Lower leg skin (tissue), 4 donors: ENCODE data around the gene TMEM165. TPM values are rescaled to one million over a fixed set of nuclear protein-coding genes. Genes with fewer than 3 reads are reported as not detected.

Experiments
- DNase-seq, 2 donors: peaks; one replicate each; pipeline ENCODE4 v3.0.0-alpha.2; 2019; ENCODE audit warnings: low spot score in 2 of 2
- H3K4me3 ChIP-seq: fragments of 200-600 bp; sonication (generic); 2 replicates; pipeline ENCODE4 v1.5.1; 2017; ENCODE audit warnings: mild to moderate bottlenecking, low read depth; ENCODE audit not compliant: poor library complexity, severe bottlenecking
- CTCF ChIP-seq, 3 donors: fragments of 450-650 bp; IDR thresholded peaks; one replicate each; pipeline ENCODE4 v1.5.1; 2016; ENCODE audit warnings: antibody characterized with exemption in 3 of 3, mild to moderate bottlenecking in 3 of 3, moderate library complexity in 2 of 3
- POLR2A ChIP-seq, 2 donors: fragments of 450-650 bp; IDR thresholded peaks; one replicate each; pipeline ENCODE4 v1.6.1; 2016 to 2017; ENCODE audit warnings: antibody characterized with exemption in 2 of 2, mild to moderate bottlenecking in 1 of 2, moderate library complexity in 1 of 2
- WGBS, 2 donors: methylation state at CpG; one replicate each; pipeline ENCODE4 v1.1.5; 2018; 5-methylcytosine and 5-hydroxymethylcytosine counted together
- intact Hi-C: fragments of 100-400 bp; cut with DNase I; formaldehyde crosslinking; loops from one replicate; pipeline ENCODE4 v1.15.0; 2023; ENCODE audit warnings: low total_unique reads
- total RNA-seq, 4 donors: library from RNA; depleted of rRNA; stranded (reverse); fragments of >200 nt; gene quantifications; one replicate each; pipeline ENCODE4 v1.1.0, GENCODE V29; 2016

Gene TMEM165
- total RNA-seq, 4 donors from 2014 or later: 84.1 to 149 (median 91.4) TPM

- TF ChIP-seq CTCF (IDR thresholded peaks at IDR 0.05) (no peak), POLR2A (IDR thresholded peaks at IDR 0.05) (no peak)
- 86 to 88% methylated on average over 8 of the region's 8 CpGs for WGBS, 2 donors
- intact Hi-C loops: no loop called here
- DNase-seq: no peak
- H3K4me3 ChIP-seq: no peak overlapping the region
These were observed 54.8 kb downstream of the TMEM165 start for GRCh38 chr4:55450566-55450965.

- DNase-seq: no peak
- no peak overlapping the region for H3K4me3 ChIP-seq
- TF ChIP-seq POLR2A (IDR thresholded peaks at IDR 0.05): no peak
- TF ChIP-seq CTCF (IDR thresholded peaks at IDR 0.05): no peak
- WGBS, 2 donors: 40 to 55% methylated on average over 5 of the region's 5 CpGs
- intact Hi-C loops: no loop called here
These were observed 62.4 kb downstream of the TMEM165 start for GRCh38 chr4:55458164-55458563.

GRCh38 chr4:55458611-55459010, 62.9 kb downstream of the TMEM165 start:
- TF ChIP-seq CTCF (IDR thresholded peaks at IDR 0.05) (no peak), POLR2A (IDR thresholded peaks at IDR 0.05) (no peak)
- no peak for DNase-seq
- 54 to 62% methylated on average over 2 of the region's 2 CpGs for whole genome bisulfite sequencing, 2 donors
- intact Hi-C loops: no loop called here
- H3K4me3 ChIP-seq: no peak overlapping the region

- TF ChIP-seq POLR2A (IDR thresholded peaks at IDR 0.05) (no peak), CTCF (IDR thresholded peaks at IDR 0.05) (no peak)
- WGBS, 2 donors: 94 to 95% methylated on average over 3 of the region's 3 CpGs
- H3K4me3 ChIP-seq: no peak overlapping the region
- no peak for DNase-seq
- intact Hi-C loops: no loop called here
These were observed 70.2 kb downstream of the TMEM165 start for GRCh38 chr4:55466001-55466400.

- TF ChIP-seq CTCF (IDR thresholded peaks at IDR 0.05): no peak
- TF ChIP-seq POLR2A (IDR thresholded peaks at IDR 0.05): no peak
- DNase-seq: no peak
- intact Hi-C loops: no loop called here
- 93 to 98% methylated on average over 2 of the region's 2 CpGs for WGBS, 2 donors
- no peak overlapping the region for H3K4me3 ChIP-seq
These were observed 73.0 kb downstream of the TMEM165 start for GRCh38 chr4:55468724-55469123.

GRCh38 chr4:55469979-55470378, 74.2 kb downstream of the TMEM165 start:
- no peak overlapping the region for H3K4me3 ChIP-seq
- WGBS, 2 donors: 94 to 100% methylated on average over 1 of the region's 1 CpG
- no peak for DNase-seq
- intact Hi-C loops: no loop called here
- TF ChIP-seq CTCF (IDR thresholded peaks at IDR 0.05) (no peak), POLR2A (IDR thresholded peaks at IDR 0.05) (no peak)
